ENCODE measurements around the gene CHCHD6.
A peak's percentile ranks its signal among the peaks of the same experiment; 100 is the strongest.

The CHCHD6 gene

DNA sequence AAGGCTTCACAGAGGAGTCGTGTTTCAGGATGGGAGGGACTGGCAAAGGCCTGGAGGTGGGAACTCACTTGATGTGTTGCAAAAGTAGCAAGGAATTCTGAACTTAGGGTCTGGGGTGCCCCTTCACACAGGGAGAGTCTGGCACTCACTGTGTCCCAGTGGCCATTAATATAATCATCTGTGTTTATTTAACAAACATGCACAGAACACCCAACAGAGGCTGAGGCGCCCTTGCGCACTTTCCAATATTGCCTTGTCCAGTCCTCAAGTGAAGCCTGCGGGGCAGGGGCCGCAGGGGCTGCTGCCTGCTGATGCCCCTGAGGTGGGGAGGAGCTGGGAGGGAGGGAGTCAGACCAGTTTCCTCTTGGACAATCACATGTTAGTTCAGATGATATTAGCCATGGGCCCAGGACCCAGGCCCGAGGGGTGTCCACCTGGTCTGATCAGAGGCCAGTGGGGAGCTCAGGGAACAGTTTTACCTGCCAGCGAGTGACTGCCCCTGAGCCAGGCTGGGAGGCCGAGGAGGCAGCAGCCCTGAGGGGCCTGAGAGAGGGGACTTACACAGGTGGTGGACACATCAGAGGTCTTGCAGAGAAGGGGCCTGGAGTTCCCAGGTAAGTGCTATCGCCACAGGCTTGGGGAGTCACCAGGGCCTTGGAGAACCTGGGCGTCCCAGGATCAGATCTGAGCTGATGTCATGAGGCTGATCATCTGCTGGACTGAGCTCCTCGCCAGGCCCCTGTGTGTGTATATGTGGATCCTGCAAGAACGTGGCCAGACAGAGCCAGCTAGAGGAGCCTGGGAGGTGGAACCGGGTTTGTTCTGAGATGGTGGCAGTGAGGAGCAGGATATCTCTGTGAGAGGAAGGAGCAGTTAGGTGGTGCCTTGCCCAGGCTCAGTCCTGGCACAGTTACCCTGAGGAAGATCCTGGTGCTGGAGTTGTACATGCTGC lies 35.3 kb upstream of the CHCHD6 start:
- DNase-seq = no peak

DNA sequence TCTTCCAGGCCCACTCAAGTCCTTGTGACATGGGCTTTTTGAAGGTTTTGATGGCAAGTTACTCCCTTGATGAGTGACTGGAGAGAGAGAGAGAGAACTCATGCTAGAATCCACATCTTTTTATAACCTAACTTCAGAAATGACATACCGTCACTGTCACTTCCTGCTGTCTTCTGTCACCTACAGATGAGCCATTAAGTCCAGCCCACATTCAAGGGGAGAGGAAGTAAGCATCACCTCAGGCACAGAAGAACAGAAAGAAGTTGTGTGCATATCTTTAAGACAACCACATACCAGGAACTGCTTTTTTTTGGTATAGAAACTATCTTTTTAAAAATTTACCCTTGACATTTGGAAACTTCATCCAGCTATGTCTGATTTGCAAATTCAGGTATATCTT lies 32.5 kb upstream of the CHCHD6 start:
- DNase-seq = no peak

GRCh38 chr3:126672340-126672739 lies 31.7 kb upstream of the CHCHD6 start:
- DNase-seq = no peak

DNA sequence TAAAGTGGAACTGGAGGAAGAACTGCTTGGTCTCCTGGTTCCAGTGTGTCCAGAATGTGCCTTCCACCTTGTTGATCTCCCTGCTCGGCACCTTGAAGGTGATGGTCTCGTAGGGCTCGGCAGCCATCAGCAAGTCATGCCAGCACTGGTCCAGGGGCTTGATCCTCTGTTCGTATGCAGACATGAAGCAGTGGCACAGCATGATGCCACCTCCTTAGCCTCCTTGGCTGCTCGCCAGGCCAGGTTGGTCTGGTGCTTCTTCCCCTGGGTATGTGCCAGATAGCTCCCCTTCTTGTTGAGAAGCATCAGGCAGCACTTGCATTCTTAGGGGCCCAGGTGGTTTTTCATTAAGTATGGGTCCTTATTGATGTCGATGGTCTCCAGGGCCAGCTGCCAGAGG lies 31.3 kb upstream of the CHCHD6 start:
- DNase-seq = no peak

DNA sequence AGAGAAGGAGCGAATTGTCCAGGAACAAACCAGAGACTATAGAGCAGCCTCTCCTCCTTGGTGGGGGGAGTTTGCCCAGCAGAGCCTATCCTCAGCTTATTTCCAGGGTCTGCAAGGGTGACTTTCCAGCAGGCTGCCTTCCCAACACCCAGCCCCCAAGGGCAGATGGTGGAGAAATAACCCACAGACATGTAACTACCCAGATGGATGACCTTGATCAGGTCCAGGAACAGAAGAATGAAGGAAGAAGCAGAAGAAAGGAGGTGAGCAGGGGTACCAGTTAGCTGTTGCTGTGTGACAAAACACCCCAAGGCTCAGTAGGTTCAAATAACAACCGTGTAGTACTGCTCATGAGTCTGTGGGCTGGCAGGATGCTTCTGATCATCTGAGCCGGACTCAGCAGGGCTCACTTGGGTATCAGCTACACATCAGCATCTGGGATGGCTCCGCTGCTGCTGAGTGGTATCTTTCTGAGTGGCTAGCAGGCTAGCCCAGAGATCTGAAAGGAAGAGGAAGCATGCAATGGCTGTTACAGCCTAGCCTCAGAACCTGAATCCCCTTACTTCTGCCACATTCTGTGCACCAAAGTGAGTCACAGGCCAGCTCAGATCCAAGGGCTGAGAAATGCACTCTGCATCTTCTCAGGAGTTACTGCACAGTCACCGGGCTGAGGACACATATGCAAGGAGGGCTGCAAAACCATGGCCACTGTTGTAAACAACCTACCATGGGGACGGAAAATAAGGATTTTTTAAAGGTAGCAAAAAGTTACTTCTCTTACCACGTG lies 26.9 kb upstream of the CHCHD6 start:
- no peak for DNase-seq

DNA sequence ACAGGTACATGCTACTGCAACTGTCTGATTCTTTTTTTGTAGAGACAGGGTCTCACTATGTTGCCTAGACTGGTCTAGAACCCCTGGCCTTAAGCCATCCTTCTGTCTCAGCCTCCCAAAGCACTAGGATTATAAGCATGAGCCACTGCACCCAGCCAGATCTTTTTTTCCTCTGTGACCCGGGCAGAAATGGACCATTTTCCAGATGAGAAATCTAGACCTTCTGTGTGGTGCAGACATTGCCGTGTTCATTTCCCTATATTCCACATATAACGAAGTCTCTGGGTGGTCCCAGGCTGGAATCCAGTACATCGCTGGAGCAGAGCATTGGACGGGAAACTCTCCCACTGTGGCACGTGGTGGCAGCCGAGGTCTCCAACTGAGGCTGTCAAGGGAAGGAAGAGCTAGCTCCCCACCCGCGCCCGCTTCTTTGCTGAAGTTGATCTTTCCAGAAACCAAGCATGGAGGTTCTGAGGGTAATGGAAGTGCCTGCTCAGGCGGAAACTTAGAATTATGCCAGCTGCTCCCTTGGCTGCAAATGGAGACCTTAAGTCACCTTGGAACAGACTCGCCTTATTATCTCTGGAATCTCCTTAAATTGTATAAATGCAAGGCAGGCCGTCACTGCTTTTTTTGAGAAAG lies 26.1 kb upstream of the CHCHD6 start:
- no peak for DNase-seq

GRCh38 chr3:126678693-126679317 lies 25.2 kb upstream of the CHCHD6 start:
- no peak for DNase-seq

DNA sequence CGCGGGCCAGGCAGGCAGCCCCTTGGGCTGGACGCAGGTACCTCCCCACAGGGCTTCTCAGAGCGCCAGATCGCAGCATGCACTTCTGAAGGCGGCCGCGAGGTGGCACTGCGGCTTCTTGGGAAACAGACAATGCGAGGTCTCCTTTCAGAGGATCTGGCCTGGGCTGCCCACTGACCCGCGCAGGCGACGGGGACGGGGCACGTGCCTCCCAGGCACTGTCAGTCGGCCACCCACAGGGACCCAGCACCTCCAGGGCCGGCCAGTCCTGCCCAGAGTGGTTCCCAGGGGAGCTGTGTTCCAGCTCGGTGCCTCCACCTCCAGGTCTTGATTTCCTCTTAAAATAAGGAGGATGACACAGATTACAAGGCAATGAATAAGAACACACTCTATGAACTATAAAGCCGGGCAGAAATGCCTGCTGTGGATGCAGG lies 24.7 kb upstream of the CHCHD6 start:
- peak; percentile 65 to 71 for DNase-seq

- no peak for DNase-seq
Measured at GRCh38 chr3:126679831-126680666, 24.0 kb upstream of the CHCHD6 start.

GRCh38 chr3:126680667-126681055 lies 23.4 kb upstream of the CHCHD6 start:
- no peak for DNase-seq

DNA sequence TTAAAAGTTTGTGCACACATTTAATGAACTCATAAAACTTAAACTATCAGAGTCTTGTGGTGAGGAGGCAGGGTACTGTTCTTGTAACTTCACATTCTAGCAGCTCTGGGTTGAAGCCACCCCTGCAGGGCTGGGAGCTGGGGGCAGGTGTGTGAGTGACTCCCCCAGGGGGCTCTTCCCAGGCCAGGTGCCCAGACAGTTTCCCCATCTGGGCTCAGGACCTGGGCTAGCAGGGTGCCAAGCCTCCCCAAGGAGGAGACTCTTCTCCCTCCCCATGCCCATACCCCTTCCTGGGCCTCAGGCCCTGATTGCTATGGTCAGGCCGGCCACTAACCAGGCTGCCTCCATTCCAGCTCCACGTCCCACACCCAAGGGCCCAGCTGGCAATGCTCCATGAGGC lies 22.0 kb upstream of the CHCHD6 start:
- no peak for DNase-seq

DNA sequence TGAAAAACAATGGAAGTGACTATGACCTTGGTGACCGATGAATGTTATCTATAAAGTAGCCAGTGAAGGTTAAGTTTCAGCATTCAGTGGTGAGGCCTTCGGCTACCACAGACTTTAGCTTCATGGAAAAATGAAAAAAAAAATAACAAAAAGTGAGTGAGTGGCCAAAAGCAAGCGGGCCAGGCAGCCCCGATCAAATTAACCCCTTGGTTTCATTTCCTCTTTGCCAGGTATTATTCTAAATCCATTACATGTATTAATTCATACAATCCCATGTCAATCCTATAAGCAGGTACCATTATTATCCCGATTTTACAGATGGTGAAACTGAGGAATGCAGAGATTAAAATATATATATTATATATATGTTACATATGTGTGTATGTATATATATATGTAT lies 21.0 kb upstream of the CHCHD6 start:
- no peak for DNase-seq

DNA sequence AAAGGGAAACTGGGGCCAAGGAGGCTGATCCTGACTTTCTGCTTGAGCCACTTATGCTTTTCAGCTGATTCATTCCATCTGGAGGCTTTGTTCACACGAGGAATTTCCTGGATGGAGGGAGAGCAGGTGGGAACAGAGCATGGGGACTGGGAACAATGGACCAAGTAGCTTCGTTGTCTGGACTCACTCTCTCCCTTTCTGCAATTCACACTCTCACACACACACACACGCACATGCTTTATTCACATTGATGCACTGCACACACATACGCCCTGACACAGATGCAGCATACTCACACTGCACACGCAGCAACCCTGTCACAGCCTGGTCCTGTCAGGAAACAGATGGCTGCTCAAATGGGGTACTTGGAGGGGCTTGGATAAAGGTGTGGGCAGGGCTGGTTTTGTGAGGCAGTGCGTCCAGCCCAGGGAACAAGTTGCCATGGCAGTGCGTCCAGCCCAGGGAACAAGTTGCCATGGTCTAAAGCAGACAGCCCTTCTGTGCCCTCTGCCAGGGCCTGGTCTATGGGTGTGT lies 19.8 kb upstream of the CHCHD6 start:
- no peak for DNase-seq

- no peak for DNase-seq
Measured at GRCh38 chr3:126685021-126685420, 19.0 kb upstream of the CHCHD6 start.

DNA sequence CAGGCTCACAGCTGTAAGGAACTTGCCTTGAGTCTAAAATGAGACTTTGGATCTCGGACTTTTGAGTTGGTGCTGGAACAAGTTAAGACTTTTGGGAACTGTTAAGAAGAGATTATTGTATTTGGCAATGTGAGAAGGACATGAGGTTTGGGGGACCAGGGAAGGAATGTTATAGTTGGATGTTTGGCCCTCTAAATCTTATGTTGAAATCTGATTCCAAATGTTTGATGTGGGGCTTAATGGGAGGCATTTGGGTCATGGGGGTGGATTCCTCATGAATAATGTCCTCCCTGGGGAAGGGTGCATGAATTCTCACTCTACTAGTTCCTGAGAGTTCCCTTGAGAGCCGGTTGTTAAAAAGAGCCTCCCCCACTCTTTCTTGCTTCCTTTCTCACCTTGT lies 18.5 kb upstream of the CHCHD6 start:
- no peak for DNase-seq

DNA sequence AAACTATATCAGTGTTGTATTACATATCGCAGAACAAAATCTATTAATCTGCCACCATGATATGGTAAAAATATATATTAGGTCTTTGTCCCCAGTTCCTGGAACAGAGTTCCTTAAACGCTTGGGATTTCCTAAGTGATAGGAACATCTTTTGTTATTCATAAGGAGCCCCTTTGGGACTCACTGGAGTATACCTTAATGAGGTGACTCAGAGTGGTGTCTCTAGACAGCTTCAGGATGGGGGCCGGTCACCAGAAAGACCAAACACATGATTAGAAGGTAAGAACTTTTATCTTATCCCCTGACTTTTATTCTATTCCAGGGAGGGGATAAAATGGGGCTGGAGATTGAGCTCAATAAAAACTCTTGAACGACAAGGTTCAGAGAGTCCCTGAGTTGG lies 12.3 kb upstream of the CHCHD6 start:
- no peak for DNase-seq

- DNase-seq = no peak
Measured at GRCh38 chr3:126692858-126693257, 11.2 kb upstream of the CHCHD6 start.

GRCh38 chr3:126693921-126694320 lies 10.1 kb upstream of the CHCHD6 start:
- DNase-seq = no peak

DNA sequence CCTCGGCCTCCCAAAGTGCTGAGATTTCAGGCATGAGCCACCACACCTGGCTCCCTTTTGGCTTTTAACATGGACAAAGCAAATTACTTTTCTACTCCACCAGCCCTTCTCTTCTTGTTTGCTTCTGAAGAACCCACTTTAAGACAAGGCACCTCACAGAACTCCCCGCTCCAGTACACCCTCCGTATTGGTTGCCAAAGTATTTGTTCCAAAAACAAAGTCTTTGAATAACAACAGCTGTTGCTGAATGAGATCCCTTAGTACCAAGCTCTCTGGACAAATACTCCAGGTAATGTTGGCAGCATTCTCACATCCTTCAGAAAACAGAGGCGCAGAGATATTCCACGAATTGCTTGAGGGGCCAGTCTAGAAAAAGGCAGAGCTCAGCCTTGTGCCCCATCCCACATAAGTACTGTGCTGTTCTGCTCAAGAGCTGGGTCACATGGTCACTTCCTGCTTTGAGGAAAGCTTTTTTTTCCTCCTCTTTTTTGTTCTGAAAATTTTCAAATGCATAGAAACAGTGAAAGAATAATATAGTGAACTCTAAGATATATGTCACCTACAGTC lies 7.3 kb upstream of the CHCHD6 start:
- DNase-seq = no peak

GRCh38 chr3:126699011-126699410 lies 5.0 kb upstream of the CHCHD6 start:
- DNase-seq = no peak

DNA sequence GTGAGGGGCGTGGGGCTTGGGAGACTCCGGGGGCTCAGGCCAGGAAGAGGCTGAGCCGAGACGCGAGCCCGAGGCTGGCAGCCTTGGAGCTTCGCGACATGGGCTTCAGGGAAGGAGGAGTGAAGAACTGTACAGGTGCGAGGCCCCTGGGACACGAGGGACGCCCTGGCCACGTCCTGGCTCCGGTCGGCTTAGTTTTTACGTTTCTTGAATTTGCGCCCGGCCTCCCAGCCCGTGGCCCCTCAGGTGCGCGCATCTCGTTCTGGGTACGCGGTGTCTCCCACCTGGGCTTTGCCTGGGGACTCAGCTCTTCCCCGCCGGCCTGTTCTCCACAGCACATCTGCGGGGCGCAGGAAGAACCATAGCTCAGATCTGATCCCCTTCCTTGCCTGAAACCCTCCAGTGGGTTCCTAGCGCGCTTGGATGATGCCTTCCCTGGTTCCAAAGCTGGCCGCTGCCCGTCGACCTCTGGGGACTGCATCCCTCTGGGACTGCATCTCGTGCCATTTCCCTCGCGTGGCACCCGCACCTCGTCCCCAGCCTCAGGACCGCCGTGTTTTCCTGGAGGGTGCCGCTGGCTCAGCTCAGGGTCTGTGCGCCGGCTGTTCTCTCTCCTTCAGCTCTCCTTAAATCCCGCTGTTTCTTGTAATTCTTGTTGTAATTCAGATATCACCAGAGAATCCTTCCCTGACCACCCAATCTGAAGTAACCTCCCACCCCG lies 614 bp downstream of the CHCHD6 start:
- no peak for DNase-seq

Measured in hippocampal formation (tissue), 2 donors.